ENCODE results near the gene C10orf143. TPM values are rescaled to one million over a fixed set of nuclear protein-coding genes. Genes with fewer than 3 reads are reported as not detected.

C10orf143 gene
- total RNA-seq, 2 experiments from 2014 or later = 4.3 to 5.8 TPM

GRCh38 chr10:130052193-130052592, 58.4 kb downstream of the C10orf143 start:
- Histone ChIP-seq H3K27me3 (ENCODE audit: control insufficient read depth in 1 of 2, insufficient read depth in 2 of 2, low read length in 2 of 2) (no peaks in the 10 kb centered on the region), H3K4me1 (ENCODE audit: insufficient read depth, low read length) (no peaks in the 10 kb centered on the region), H3K27ac (ENCODE audit: low read depth in 1 of 2, low read length in 2 of 2) (no peak overlapping the region), H3K36me3 (ENCODE audit: insufficient read depth, low read length) (no peaks in the 10 kb centered on the region), H3K9me3 (ENCODE audit: control insufficient read depth in 1 of 2, insufficient read depth in 1 of 2, low read length in 2 of 2) (peaks cover 0 to 3% of the 10 kb centered on the region in 2 experiments), H3K4me3 (ENCODE audit: low read length) (no peak overlapping the region)
- Mint-ChIP-seq H3K4me3 (no peak overlapping the region), H3K4me1 (ENCODE audit: low read depth) (no peaks in the 10 kb centered on the region), H3K36me3 (ENCODE audit: low read depth) (no peaks in the 10 kb centered on the region), H3K27me3 (no peaks in the 10 kb centered on the region), H3K27ac (no peak overlapping the region), H3K9me3 (no peaks in the 10 kb centered on the region)
- no peak for ATAC-seq (ENCODE audit: poor library complexity)
- no peak for TF ChIP-seq CTCF (IDR thresholded peaks at IDR 0.05)
- no peak for DNase-seq
- intact Hi-C loops (cut with DNase I, micrococcal nuclease) = no loop called here
- CTCF ChIA-PET = no interaction called here
- POLR2A ChIA-PET = no interaction called here

- Histone ChIP-seq H3K27ac (ENCODE audit: low read depth in 1 of 2, low read length in 2 of 2) (no peak overlapping the region), H3K9me3 (ENCODE audit: control insufficient read depth in 1 of 2, insufficient read depth in 1 of 2, low read length in 2 of 2) (peaks cover 0 to 8% of the 10 kb centered on the region in 2 experiments), H3K4me3 (ENCODE audit: low read length) (no peak overlapping the region), H3K4me1 (ENCODE audit: insufficient read depth, low read length) (no peaks in the 10 kb centered on the region), H3K27me3 (ENCODE audit: control insufficient read depth in 1 of 2, insufficient read depth in 2 of 2, low read length in 2 of 2) (no peaks in the 10 kb centered on the region), H3K36me3 (ENCODE audit: insufficient read depth, low read length) (no peaks in the 10 kb centered on the region)
- Mint-ChIP-seq H3K27ac (no peak overlapping the region), H3K27me3 (peaks cover 3% of the 10 kb centered on the region), H3K4me3 (no peak overlapping the region), H3K4me1 (ENCODE audit: low read depth) (no peaks in the 10 kb centered on the region), H3K9me3 (no peaks in the 10 kb centered on the region), H3K36me3 (ENCODE audit: low read depth) (no peaks in the 10 kb centered on the region)
- intact Hi-C loops (cut with DNase I, micrococcal nuclease) = no loop called here
- no peak for DNase-seq
- POLR2A ChIA-PET = no interaction called here
- ATAC-seq (ENCODE audit: poor library complexity) = no peak
- TF ChIP-seq CTCF (IDR thresholded peaks at IDR 0.05) = no peak
- CTCF ChIA-PET = no interaction called here
Measured at GRCh38 chr10:130050721-130051120, 59.9 kb downstream of the C10orf143 start.

GRCh38 chr10:130049987-130050386, 60.6 kb downstream of the C10orf143 start:
- no peak overlapping the region for H3K27ac ChIP-seq (ENCODE audit: low read depth in 1 of 2, low read length in 2 of 2)
- no peak overlapping the region for H3K4me3 ChIP-seq (ENCODE audit: low read length)
- ATAC-seq (ENCODE audit: poor library complexity) (no peak), DNase-seq (no peak)
- Mint-ChIP-seq H3K9me3 (no peaks in the 10 kb centered on the region), H3K27me3 (peaks cover 3% of the 10 kb centered on the region), H3K4me3 (no peak overlapping the region), H3K4me1 (ENCODE audit: low read depth) (no peaks in the 10 kb centered on the region), H3K36me3 (ENCODE audit: low read depth) (no peaks in the 10 kb centered on the region), H3K27ac (no peak overlapping the region)
- POLR2A ChIA-PET = no interaction called here
- H3K9me3 ChIP-seq (ENCODE audit: control insufficient read depth in 1 of 2, insufficient read depth in 1 of 2, low read length in 2 of 2) = peaks cover 0 to 15% of the 10 kb centered on the region in 2 experiments
- intact Hi-C loops (cut with DNase I, micrococcal nuclease) = no loop called here
- TF ChIP-seq CTCF (IDR thresholded peaks at IDR 0.05) = no peak
- H3K4me1 ChIP-seq (ENCODE audit: insufficient read depth, low read length) = no peaks in the 10 kb centered on the region
- H3K27me3 ChIP-seq (ENCODE audit: control insufficient read depth in 1 of 2, insufficient read depth in 2 of 2, low read length in 2 of 2) = no peaks in the 10 kb centered on the region
- CTCF ChIA-PET = no interaction called here
- H3K36me3 ChIP-seq (ENCODE audit: insufficient read depth, low read length) = no peaks in the 10 kb centered on the region
